ENCODE measurements around the gene TMEM95.
"Not testable (repeated sequence)": the region's sequence is repeated elsewhere in the genome, so short reads cannot be mapped to it uniquely, and the experiment has no call there.

TMEM95 gene

GRCh38 chr17:7357381-7357780 is 2.4 kb downstream of the TMEM95 start:
- POLR2A ChIA-PET: no interaction called here
- CTCF ChIA-PET: interaction anchor here (1.1 to 2.9 kb wide), 6 partner anchors 10 to 152 kb away, joined by 3 to 24 read pairs (median 10); partner anchors contain the start of gene NEURL4
- TF ChIP-seq, protein P1, sequence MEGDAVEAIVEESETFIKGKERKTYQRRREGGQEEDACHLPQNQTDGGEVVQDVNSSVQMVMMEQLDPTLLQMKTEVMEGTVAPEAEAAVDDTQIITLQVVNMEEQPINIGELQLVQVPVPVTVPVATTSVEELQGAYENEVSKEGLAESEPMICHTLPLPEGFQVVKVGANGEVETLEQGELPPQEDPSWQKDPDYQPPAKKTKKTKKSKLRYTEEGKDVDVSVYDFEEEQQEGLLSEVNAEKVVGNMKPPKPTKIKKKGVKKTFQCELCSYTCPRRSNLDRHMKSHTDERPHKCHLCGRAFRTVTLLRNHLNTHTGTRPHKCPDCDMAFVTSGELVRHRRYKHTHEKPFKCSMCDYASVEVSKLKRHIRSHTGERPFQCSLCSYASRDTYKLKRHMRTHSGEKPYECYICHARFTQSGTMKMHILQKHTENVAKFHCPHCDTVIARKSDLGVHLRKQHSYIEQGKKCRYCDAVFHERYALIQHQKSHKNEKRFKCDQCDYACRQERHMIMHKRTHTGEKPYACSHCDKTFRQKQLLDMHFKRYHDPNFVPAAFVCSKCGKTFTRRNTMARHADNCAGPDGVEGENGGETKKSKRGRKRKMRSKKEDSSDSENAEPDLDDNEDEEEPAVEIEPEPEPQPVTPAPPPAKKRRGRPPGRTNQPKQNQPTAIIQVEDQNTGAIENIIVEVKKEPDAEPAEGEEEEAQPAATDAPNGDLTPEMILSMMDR (IDR thresholded peaks at IDR 0.05; ENCODE audit: control extremely low read depth, extremely low read depth, low read depth, missing control alignments): no peak
- no peak for DNase-seq (ENCODE audit: extremely low spot score)

DNA sequence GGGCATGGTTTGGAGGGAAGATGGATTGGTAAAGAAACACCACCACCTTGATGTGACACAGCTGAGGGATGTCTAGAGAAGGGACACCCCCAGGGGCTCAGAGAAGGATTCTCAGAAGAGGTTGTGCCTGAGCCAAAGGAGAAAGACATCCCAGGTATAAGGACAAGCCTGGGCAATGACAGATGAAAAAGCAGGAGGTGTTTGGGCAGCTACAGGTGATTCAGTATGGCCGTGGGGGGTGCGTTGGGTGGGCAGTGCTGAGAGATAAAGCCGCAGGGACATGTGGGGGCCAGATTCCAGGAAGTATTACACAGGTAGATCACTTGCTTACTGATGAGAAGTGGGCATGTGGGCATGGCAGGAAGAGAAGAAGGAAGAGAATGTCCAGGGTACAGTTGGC is 7.0 kb downstream of the TMEM95 start:
- CTCF ChIA-PET: interaction anchor here (1.0 to 3.7 kb wide), 4 partner anchors 73 to 199 kb away, joined by 3 to 14 read pairs (median 3); partner anchors contain the start of gene SENP3
- no peak for DNase-seq (ENCODE audit: extremely low spot score)
- TF ChIP-seq, protein P1 (IDR thresholded peaks at IDR 0.05; ENCODE audit: control extremely low read depth, extremely low read depth, low read depth, missing control alignments): no peak
- POLR2A ChIA-PET: interaction anchor here (0.5 kb wide), 2 partner anchors 11 to 215 kb away, joined by 3 read pairs; no protein-coding TSS in a partner anchor

DNA sequence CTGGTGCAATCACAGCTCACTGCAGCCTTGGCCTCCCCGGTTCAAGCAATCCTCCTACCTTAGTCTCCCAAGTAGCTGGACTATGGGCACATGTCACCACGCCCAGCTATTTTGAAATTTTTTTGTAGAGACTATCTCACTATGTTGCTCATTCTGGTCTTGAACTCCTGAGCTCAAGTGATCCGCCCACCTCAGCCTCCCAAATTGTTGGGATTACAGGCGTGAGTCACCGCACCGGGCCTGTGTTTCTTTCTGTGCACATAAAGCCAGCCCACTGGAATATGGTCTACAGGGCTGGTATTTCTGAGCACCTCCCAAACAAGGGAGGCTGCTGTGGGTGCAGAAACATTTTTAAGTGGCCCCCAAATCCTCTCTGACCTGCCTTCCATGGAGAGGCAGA is 8.4 kb downstream of the TMEM95 start:
- DNase-seq (ENCODE audit: extremely low spot score): no peak
- ChIA-PET POLR2A (no interaction called here), CTCF (interaction anchor here (1.6 to 3.7 kb wide), 2 partner anchors 186 to 198 kb away, joined by 3 to 14 read pairs; partner anchors contain the start of gene SENP3)
- TF ChIP-seq, protein P1 (IDR thresholded peaks at IDR 0.05; ENCODE audit: control extremely low read depth, extremely low read depth, low read depth, missing control alignments): no peak

DNA sequence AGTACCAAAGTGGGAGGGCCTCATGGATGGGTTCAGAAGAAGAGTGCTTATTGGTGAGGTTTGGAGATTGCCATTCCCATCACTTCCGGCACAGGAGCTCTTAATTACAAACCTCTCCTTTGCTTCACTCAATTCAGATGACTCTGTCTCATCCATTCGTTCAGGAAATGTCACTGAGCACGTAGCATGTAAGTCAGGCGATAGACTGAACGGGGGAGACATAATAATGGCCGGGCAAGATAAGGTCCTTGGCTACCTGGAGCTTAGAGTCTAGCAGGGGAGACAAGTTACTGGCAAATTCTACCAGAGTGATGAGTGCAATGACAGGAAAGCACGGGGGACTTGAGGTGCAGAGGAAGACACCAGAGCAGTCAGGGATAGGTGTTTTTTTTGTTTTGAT is 11.0 kb downstream of the TMEM95 start:
- CTCF ChIA-PET: interaction anchor here (4.7 kb wide), 1 partner anchor 10 kb away, joined by 24 read pairs; no protein-coding TSS in a partner anchor
- DNase-seq (ENCODE audit: extremely low spot score): not testable (repeated sequence)
- POLR2A ChIA-PET: interaction anchor here (0.6 kb wide), 1 partner anchor 98 kb away, joined by 4 read pairs; no protein-coding TSS in a partner anchor

GRCh38 chr17:7367083-7367482 is 12.1 kb downstream of the TMEM95 start:
- no peak for DNase-seq (ENCODE audit: extremely low spot score)
- TF ChIP-seq, protein P1 (IDR thresholded peaks at IDR 0.05; ENCODE audit: control extremely low read depth, extremely low read depth, low read depth, missing control alignments): no peak
- ChIA-PET POLR2A (no interaction called here), CTCF (interaction anchor here (1.8 to 4.7 kb wide), 2 partner anchors 11 to 13 kb away, joined by 5 to 24 read pairs; no protein-coding TSS in a partner anchor)

DNA sequence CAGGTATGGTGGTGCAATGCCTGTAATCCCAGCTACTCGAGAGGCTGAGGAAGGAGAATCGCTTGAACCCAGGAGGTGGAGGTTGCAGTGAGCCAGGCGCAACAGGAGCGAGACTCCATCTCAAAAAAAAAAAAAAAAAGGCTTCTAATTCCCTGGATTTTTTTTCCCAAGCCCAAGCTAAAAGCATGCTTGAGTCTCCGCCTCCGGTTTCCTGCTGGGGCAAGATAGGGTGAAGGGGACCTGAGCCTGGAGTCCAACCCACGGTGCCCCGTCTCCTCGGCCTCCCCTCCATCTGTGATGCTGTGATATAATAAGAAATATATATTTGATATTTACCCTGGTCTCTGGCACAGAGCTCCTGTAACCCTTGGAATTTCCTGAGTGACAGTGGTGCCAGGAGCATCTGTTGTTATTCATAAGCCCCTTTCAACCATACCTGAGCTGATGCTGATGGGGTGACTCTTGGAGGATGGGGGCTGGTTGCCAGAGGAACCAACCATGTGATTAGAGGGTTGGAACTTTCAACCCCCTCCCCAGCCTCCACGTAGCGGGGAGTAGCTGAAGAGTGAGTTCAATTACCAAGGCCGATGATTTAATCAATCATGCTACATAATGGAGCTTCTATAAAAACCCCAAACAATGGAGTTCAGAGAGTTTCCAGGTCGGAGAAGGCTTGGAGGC is 13.1 kb downstream of the TMEM95 start:
- POLR2A ChIA-PET: no interaction called here
- CTCF ChIA-PET: interaction anchor here (1.1 to 4.7 kb wide), 3 partner anchors 9 to 14 kb away, joined by 4 to 24 read pairs (median 5); no protein-coding TSS in a partner anchor
- TF ChIP-seq, protein P1 (IDR thresholded peaks at IDR 0.05; ENCODE audit: control extremely low read depth, extremely low read depth, low read depth, missing control alignments): no peak
- no peak for DNase-seq (ENCODE audit: extremely low spot score)

GRCh38 chr17:7368599-7368994 is 13.6 kb downstream of the TMEM95 start:
- CTCF ChIA-PET: interaction anchor here (1.1 to 4.7 kb wide), 3 partner anchors 8 to 15 kb away, joined by 4 to 24 read pairs (median 5); no protein-coding TSS in a partner anchor
- POLR2A ChIA-PET; DNase-seq (ENCODE audit: extremely low spot score): not testable (repeated sequence)

All from GM10248 (cell line).